Neural progenitor cell (in vitro differentiated cells): ENCODE data around the gene HSPA12A.

Experiments used
- CTCF ChIP-seq: fragments of 200-600 bp; sonication (generic); IDR thresholded peaks from 2 replicates; pipeline ENCODE4 v1.5.1; 2017; ENCODE audit warnings: antibody characterized with exemption, mild to moderate bottlenecking
- EZH2 ChIP-seq: fragments of 200-600 bp; sonication (generic); IDR thresholded peaks from 2 replicates; pipeline ENCODE4 v1.6.1; 2017; ENCODE audit warnings: antibody characterized with exemption, mild to moderate bottlenecking, moderate library complexity

- no peak for TF ChIP-seq CTCF
- TF ChIP-seq EZH2, result no peak
Measured at GRCh38 chr10:116769368-116769767, 27.0 kb upstream of the HSPA12A start.
